HT-29 (cell line): ENCODE measurements around the gene STK39. TPM values are rescaled to one million over a fixed set of nuclear protein-coding genes. Genes with fewer than 3 reads are reported as not detected.

Experiments
- DNase-seq: peaks from one replicate; pipeline ENCODE4 v3.0.0-alpha.2; 2015; ENCODE audit warnings: low spot score
- total RNA-seq: library from RNA; depleted of rRNA; stranded (reverse); fragments of >200 nt; shearing (Covaris generic); gene quantifications from 2 replicates; pipeline ENCODE4 v1.2.3, GENCODE V29; 2014

The STK39 gene
- total RNA-seq, 1 experiment from 2014 or later, result 37.8 TPM

DNA sequence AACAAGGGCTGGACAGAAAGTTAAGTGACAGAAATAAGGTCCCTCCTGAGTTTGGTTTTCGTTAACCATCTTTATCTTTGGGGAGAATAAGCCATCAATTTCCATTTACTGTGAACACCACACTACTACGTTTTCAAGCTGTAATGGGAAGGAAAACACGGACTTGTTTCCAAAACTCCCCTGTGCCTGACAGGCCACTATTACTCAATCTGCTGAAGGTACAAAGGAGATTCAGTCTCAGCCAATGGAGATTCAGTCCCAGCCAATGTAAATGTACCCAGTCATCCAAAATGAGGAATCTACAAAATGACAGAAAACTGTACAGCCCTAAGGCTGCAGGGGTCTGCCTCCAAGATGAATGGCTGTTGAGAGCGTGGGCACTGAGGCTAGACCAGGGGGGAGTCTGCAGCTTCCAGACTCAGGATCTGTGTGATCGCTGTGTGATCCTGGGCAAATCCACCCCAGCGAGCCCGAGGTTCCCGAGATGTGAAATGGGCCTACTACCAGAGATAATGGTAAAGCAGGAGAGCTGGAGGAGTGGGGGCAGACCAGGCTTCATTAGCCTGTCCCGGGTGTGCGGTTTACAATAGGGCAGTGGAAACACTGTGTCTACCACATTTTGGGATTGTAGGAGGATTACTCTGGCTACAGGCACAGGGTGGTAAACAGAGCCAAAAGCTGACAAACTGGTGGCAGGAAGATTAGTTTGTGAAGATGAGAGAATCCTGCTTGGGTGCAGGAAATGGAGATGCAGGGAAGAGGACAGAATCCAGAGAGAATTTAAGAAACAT, 284.8 kb downstream of the STK39 start:
- DNase-seq, result no peak

- DNase-seq, result no peak
Measured at GRCh38 chr2:167961536-167962048, 285.8 kb downstream of the STK39 start.

GRCh38 chr2:167960089-167960747, 287.2 kb downstream of the STK39 start:
- no peak for DNase-seq

- no peak for DNase-seq
Measured at GRCh38 chr2:167957662-167958061, 289.7 kb downstream of the STK39 start.

- DNase-seq, result no peak
Measured at GRCh38 chr2:167955264-167955906, 292.0 kb downstream of the STK39 start.

GRCh38 chr2:167954495-167954894, 292.9 kb downstream of the STK39 start:
- no peak for DNase-seq

DNA sequence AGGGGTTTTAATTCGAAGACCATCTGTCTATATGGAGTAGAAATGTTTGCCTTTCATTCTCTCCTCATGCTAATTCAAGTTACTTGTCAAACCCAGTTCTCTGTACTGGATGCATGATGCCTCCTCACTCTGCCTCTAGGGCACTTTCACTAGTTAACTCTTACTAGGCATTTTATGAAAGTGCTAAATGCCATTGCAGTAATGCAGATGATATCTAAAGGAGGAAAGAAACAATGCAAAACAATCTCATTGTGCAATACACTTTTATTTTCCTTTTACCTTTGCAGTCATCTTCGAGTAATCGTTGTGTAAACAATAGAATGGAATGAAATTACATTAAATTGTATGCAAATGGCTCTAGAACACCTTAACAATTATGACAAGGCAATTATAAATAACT, 293.6 kb downstream of the STK39 start:
- no peak for DNase-seq

DNA sequence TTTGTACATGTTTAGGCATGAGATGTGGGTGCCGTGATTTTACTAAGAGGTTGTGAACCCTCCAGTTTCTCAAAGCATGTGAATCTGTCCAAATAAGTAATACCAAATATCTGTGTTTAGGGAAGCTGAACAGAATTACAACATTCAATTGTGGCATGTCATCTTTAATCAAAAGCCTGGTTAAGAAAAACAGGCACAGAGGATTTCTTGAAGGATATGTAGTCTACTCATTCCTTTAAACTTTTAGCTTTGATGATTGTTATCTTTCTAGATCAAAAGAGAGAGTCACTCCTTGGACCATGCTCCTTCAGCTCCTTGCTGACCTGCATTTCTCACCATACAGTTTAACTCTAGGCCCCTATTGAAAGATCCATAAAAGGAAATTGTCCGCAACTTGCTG, 296.8 kb downstream of the STK39 start:
- DNase-seq, result no peak

DNA sequence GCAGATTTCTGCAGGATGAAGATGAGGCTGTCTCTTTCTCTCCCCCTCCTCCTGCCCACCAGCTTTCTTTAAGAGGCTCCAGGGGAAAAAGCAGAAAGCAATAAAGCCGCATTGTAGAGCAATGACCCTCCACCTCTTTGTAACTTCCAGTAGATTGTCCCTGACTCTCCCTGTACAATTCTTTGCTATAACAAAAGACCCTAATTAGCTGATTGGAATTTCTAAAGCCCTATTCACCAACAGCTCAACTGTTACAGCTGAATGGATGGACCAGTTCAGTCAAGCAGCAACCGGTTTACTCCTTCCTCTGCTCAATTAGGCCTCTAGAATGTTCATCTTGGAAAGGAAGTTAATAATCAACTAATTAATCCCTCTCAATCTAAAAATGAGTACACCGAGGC, 301.0 kb downstream of the STK39 start:
- DNase-seq, result no peak

DNA sequence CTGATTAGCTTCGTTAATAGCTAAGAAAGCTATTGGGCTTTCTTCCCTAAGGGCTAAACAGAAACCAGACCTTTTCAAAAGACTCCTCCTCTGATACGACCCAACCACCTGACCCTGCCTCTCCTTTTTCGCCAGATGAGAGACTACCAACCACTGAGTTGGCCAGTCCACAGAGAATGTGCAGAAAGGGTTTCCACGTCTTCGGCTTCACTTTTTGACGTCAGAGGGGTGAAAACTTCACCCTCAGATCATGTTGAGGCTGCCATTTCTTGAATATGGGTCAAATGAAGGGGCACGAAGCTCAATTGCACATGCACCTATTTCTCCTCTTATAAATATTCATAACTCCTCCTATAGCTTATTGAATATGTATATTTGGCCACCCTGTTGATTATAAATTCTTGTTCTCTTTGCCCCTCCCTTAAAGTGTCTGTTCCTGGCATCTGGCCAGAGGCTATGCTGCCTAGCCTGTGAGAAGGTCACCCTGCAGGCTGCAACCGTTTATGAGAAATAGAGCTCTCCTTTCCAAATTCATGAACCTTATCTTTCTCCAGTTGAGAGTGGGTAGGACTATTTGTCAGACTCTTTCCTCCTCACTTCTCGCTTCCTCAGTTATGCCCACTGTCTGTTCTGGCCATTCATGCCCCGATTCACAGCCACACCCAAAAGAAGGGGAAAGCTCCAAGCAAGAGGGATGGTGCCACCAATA, 301.6 kb downstream of the STK39 start:
- DNase-seq, result no peak

GRCh38 chr2:167944825-167945659, 302.4 kb downstream of the STK39 start:
- no peak for DNase-seq

DNA sequence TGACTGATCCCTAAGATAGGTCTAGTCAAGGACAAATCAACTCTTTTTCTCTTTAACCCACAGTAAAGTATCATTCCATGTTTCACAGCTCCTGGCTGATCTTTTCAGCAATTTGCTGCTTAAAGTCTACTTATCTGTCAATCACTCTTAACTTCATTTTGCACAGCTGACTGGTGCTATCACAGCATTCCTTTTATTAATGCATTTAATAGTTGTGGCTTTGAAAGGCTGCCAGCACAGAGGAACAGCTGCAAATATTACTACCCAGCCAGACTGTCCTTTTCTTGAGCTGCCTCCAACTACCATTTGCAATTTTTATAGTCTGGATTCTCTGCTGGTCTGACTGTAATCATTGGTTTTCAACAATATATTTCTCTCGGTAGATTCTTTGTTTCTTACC, 303.5 kb downstream of the STK39 start:
- no peak for DNase-seq

- no peak for DNase-seq
Measured at GRCh38 chr2:167943368-167943767, 304.0 kb downstream of the STK39 start.

DNA sequence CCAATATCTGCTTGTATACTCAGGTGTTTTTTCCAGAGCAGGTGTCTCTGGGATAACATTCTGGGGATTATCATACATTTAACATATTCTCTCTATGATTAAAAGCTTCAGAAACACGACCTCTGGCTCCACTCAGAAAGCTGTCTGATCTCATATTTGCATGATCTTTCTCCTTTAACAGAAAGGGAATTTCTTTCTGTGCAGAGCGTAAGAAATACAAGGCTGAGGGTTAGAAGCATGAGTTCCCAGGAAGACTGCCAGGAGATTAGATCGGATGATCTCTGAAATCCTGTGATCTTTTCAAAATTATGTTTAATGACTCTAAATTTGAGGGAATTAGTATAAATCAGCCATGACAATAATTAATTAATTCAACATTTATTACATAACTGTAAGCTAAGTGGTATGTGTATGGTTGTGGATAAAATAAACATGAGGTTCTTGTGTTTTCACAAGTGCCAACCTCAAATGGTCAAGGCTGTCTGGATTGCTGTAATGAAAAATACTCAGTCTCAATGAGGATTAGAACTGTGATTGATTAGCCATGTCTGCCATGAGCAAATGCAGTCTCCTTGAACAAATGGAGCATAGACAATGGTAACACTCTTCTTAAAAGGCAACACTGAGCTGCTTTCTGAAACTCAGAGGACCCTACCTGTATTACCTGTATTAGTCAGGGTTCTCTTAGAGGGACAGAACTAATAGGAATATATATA, 304.9 kb downstream of the STK39 start:
- DNase-seq, result no peak

- no peak for DNase-seq
Measured at GRCh38 chr2:167941604-167942003, 305.8 kb downstream of the STK39 start.

GRCh38 chr2:167940734-167941507, 306.5 kb downstream of the STK39 start:
- no peak for DNase-seq

DNA sequence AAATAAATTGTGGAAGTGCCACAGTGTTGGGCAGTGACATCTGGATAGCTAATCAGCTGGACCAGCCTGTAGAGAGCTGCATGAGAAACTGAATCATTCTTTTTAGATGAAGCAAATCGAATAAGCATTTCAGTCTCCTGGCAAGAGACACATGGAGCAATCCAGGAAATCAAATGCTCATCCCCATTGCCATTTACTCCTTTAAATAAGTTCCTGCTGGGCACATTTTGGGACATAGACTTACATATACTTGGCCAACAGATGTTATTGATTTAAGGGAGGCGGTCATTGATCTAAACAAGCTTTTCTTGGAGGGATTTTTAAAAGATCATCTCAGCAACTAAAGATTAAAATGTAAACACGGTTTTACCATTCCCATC, 307.1 kb downstream of the STK39 start:
- DNase-seq, result no peak

GRCh38 chr2:167939514-167940345, 307.7 kb downstream of the STK39 start:
- no peak for DNase-seq

- no peak for DNase-seq
Measured at GRCh38 chr2:167937403-167937802, 310.0 kb downstream of the STK39 start.
